Neural progenitor cell (in vitro differentiated cells): ENCODE measurements around the gene GABRB2.

ENCODE experiments used
- EZH2 ChIP-seq: fragments of 200-600 bp; sonication (generic); IDR thresholded peaks from 2 replicates; pipeline ENCODE4 v1.6.1; 2017; ENCODE audit warnings: antibody characterized with exemption, mild to moderate bottlenecking, moderate library complexity
- EZH2phosphoT487 ChIP-seq: fragments of 200-600 bp; sonication (generic); IDR thresholded peaks from 2 replicates; pipeline ENCODE4 v1.6.1; 2017; ENCODE audit warnings: antibody characterized with exemption
- TF ChIP-seq, protein P1 (sequence below): fragments of 200-600 bp; sonication (generic); IDR thresholded peaks from 2 replicates; pipeline ENCODE4 v1.5.1; 2017; ENCODE audit warnings: antibody characterized with exemption, mild to moderate bottlenecking

DNA sequence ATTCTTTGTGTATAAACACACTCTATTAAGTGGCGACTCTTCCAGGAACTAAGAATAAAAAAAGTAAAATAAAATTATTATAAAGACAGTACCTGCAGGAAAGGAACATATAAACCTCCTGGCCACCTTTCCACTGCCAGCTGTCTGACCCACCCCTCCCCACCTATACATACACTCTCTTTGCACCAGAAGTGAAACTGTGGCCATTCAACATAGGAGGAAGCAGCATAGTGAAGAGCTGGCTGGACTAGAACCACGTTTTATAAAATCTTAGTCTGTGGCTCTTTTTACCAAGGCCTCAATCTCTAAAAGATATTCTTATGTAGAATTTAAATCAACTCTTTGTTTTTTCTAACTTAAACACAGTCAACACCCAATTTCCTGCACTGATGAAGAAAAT, 289.6 kb downstream of the GABRB2 start:
- TF ChIP-seq, protein P1, sequence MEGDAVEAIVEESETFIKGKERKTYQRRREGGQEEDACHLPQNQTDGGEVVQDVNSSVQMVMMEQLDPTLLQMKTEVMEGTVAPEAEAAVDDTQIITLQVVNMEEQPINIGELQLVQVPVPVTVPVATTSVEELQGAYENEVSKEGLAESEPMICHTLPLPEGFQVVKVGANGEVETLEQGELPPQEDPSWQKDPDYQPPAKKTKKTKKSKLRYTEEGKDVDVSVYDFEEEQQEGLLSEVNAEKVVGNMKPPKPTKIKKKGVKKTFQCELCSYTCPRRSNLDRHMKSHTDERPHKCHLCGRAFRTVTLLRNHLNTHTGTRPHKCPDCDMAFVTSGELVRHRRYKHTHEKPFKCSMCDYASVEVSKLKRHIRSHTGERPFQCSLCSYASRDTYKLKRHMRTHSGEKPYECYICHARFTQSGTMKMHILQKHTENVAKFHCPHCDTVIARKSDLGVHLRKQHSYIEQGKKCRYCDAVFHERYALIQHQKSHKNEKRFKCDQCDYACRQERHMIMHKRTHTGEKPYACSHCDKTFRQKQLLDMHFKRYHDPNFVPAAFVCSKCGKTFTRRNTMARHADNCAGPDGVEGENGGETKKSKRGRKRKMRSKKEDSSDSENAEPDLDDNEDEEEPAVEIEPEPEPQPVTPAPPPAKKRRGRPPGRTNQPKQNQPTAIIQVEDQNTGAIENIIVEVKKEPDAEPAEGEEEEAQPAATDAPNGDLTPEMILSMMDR: no peak
- TF ChIP-seq EZH2 (no peak), EZH2phosphoT487 (no peak)
